Mesendoderm (in vitro differentiated cells): ENCODE results near the gene TUBGCP6.
A peak's percentile ranks its signal among the peaks of the same experiment; 100 is the strongest.

Experiments
- DNase-seq: peaks from one replicate; pipeline ENCODE4 v3.0.0; 2013
- H2AK5ac ChIP-seq: 2 replicates; pipeline ENCODE4 v1.6.1; 2013; ENCODE audit warnings: low read length, inconsistent platforms
- H2BK120ac ChIP-seq: 2 replicates; pipeline ENCODE4 v1.6.1; 2013; ENCODE audit warnings: low read depth, mild to moderate bottlenecking, low read length, moderate library complexity, mixed read lengths
- H2BK15ac ChIP-seq: replicated peaks from 2 replicates; pipeline ENCODE4 v1.6.1; 2013; ENCODE audit warnings: low read depth, mild to moderate bottlenecking, moderate library complexity
- H2BK5ac ChIP-seq: 2 replicates; pipeline ENCODE4 v1.6.1; 2013; ENCODE audit warnings: low read length, inconsistent platforms
- H3K18ac ChIP-seq: 2 replicates; pipeline ENCODE4 v1.6.1; 2013; ENCODE audit warnings: mild to moderate bottlenecking, low read length, mixed read lengths
- H3K23ac ChIP-seq: one replicate; pipeline ENCODE4 v1.6.1; 2013; ENCODE audit warnings: low read length
- H3K27ac ChIP-seq: 2 replicates; pipeline ENCODE4 v1.5.1; 2013; ENCODE audit warnings: low read depth, mild to moderate bottlenecking, inconsistent platforms, low read length, moderate library complexity
- H3K27me3 ChIP-seq: 2 replicates; pipeline ENCODE4 v1.6.1; 2013; ENCODE audit warnings: low read length, control low read depth, mild to moderate bottlenecking, inconsistent platforms; ENCODE audit not compliant: insufficient read depth, poor library complexity
- H3K36me3 ChIP-seq: 2 replicates; pipeline ENCODE4 v1.6.1; 2013; ENCODE audit warnings: low read length, inconsistent platforms; ENCODE audit not compliant: control insufficient read depth, insufficient read depth
- H3K4ac ChIP-seq: one replicate; pipeline ENCODE4 v1.6.1; 2013; ENCODE audit warnings: low read depth, mild to moderate bottlenecking, low read length, moderate library complexity
- H3K4me1 ChIP-seq: 2 replicates; pipeline ENCODE4 v1.6.1; 2013; ENCODE audit warnings: low read depth, low read length, inconsistent platforms; ENCODE audit not compliant: control insufficient read depth
- H3K4me2 ChIP-seq: 2 replicates; pipeline ENCODE4 v1.6.1; 2013; ENCODE audit warnings: low read length
- H3K4me3 ChIP-seq: 2 replicates; pipeline ENCODE4 v1.5.1; 2013; ENCODE audit warnings: mild to moderate bottlenecking, low read length
- H3K56ac ChIP-seq: one replicate; pipeline ENCODE4 v1.6.1; 2013; ENCODE audit warnings: low read length
- H3K79me1 ChIP-seq: 2 replicates; pipeline ENCODE4 v1.6.1; 2013; ENCODE audit warnings: low read length, inconsistent platforms
- H3K79me2 ChIP-seq: 2 replicates; pipeline ENCODE4 v1.6.1; 2013; ENCODE audit warnings: mild to moderate bottlenecking, low read length; ENCODE audit not compliant: control insufficient read depth, insufficient read depth
- H3K9ac ChIP-seq: 2 replicates; pipeline ENCODE4 v1.6.1; 2013; ENCODE audit warnings: low read length, inconsistent platforms
- H4K5ac ChIP-seq: one replicate; pipeline ENCODE4 v1.6.1; 2013; ENCODE audit warnings: low read length
- H4K8ac ChIP-seq: one replicate; pipeline ENCODE4 v1.6.1; 2013; ENCODE audit warnings: low read depth, mild to moderate bottlenecking, control low read depth, low read length, moderate library complexity
- WGBS: extraction: QIAGEN DNeasy Blood & Tissue Kit; methylation state at CpG from one replicate; pipeline ENCODE4 v1.1.7; 2013; ENCODE audit warnings: low lambda C conversion rate, missing lambda C conversion rate; ENCODE audit not compliant: insufficient coverage; ENCODE audit errors: extremely low coverage; 5-methylcytosine and 5-hydroxymethylcytosine counted together

Gene TUBGCP6

DNA sequence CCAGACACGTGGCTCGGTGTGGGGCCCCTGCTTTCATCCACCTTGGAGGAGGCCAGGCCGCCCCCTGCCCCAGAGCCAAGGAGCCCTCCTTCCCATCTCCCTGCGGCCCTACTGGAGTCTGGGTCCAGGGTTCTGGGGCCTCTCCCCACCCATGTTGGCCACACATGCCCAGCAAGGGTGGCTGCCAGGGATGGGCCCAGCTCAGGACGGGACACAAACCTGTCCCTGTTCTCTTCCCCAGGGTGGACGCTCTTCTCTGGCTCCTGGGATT is 69.7 kb downstream of the TUBGCP6 start:
- WGBS, result no CpG with 5 or more reads among the region's 6 CpGs
- H3K27me3 ChIP-seq, result no peaks in the 10 kb centered on the region
- H2BK15ac ChIP-seq, result no peak overlapping the region
- H3K23ac ChIP-seq, result no peak overlapping the region
- no peak overlapping the region for H3K4ac ChIP-seq
- H2BK5ac ChIP-seq, result no peak overlapping the region
- H3K4me2 ChIP-seq, result no peak overlapping the region
- no peaks in the 10 kb centered on the region for H3K79me1 ChIP-seq
- H2AK5ac ChIP-seq, result no peak overlapping the region
- H4K5ac ChIP-seq, result no peak overlapping the region
- no peak overlapping the region for H3K56ac ChIP-seq
- no peak overlapping the region for H3K9ac ChIP-seq
- no peak overlapping the region for H4K8ac ChIP-seq
- no peaks in the 10 kb centered on the region for H3K36me3 ChIP-seq
- H3K4me3 ChIP-seq, result no peak overlapping the region
- no peaks in the 10 kb centered on the region for H3K4me1 ChIP-seq
- DNase-seq, result no peak
- no peak overlapping the region for H2BK120ac ChIP-seq
- H3K79me2 ChIP-seq, result no peaks in the 10 kb centered on the region
- H3K27ac ChIP-seq, result no peak overlapping the region
- H3K18ac ChIP-seq, result no peak overlapping the region

DNA sequence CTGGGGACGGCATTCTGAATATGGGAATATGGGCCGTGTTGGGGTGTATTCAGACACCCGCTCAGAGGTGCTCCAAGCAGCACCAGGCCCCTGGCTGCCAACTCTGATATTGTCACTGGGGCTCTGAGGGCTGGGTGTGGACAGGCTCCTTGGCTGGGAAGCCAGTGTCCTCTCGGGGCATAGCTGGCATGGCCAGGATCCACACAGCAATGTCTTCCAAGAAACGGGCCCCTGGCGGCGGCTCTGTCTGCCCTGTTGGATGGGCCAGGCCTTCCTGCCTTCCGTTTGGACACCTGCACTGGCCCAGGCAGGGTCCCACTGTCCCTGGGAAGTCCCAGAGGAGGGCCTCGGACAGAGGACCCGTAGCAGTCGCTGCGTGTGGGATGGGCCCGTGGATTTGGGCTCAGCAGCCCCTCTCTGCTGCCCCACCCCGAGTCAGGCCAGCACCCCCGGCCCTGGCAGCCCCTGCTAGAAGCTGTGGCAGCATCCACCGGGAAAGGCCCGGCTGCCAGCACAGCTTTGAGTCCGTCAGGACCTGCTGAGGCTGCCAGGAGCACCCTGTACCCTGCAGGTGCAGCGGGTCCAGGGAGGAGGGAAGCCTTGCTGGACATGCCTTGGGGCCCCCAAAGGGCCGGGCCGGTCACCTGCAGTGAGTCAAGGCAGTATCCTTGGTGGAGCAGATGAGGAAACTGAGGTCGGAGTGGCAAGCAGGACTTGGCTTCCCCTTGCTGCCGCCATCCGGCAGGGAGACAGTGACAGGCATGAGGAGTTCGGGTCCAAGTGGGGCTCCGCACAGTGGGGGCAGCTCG is 70.2 kb downstream of the TUBGCP6 start:
- Histone ChIP-seq H3K4me1 (no peaks in the 10 kb centered on the region), H2BK120ac (no peak overlapping the region), H3K36me3 (no peaks in the 10 kb centered on the region), H3K4me2 (no peak overlapping the region), H4K8ac (no peak overlapping the region), H3K27ac (no peak overlapping the region), H3K4ac (no peak overlapping the region), H3K27me3 (no peaks in the 10 kb centered on the region), H2AK5ac (no peak overlapping the region), H3K79me2 (no peaks in the 10 kb centered on the region), H3K18ac (no peak overlapping the region), H4K5ac (no peak overlapping the region), H3K56ac (no peak overlapping the region), H3K23ac (no peak overlapping the region), H3K9ac (no peak overlapping the region), H3K4me3 (no peak overlapping the region), H3K79me1 (no peaks in the 10 kb centered on the region), H2BK5ac (no peak overlapping the region), H2BK15ac (no peak overlapping the region)
- no peak for DNase-seq
- no CpG with 5 or more reads among the region's 27 CpGs for WGBS

DNA sequence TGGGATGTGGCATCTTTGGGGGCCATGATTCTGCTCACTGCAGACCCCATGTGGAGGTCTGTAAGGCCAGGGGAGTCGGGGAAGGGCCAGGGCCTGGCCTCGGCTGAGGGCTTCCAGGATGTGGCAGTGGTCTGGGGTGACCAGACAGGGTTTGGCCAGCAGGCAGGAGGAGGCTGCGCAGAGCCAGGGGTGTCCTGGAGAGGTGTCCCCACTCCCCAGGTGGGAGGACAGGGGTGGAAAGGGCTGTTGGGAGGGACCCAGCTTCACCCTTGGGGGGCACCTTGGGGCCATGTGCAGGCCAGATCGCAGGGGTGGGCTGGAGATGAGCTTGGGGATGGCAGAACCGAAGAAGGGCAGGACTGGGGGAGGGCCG is 70.9 kb downstream of the TUBGCP6 start:
- Histone ChIP-seq H4K5ac (no peak overlapping the region), H3K27me3 (peaks cover 5% of the 10 kb centered on the region), H3K9ac (no peak overlapping the region), H3K79me2 (no peaks in the 10 kb centered on the region), H3K4me2 (no peak overlapping the region), H3K4ac (no peak overlapping the region), H3K56ac (no peak overlapping the region), H2BK120ac (no peak overlapping the region), H3K79me1 (no peaks in the 10 kb centered on the region), H2BK15ac (no peak overlapping the region), H3K23ac (no peak overlapping the region), H3K18ac (no peak overlapping the region), H2BK5ac (no peak overlapping the region), H3K27ac (no peak overlapping the region), H2AK5ac (no peak overlapping the region), H3K4me1 (no peaks in the 10 kb centered on the region), H4K8ac (no peak overlapping the region), H3K36me3 (no peaks in the 10 kb centered on the region), H3K4me3 (no peak overlapping the region)
- no CpG with 5 or more reads among the region's 6 CpGs for WGBS
- DNase-seq, result no peak

DNA sequence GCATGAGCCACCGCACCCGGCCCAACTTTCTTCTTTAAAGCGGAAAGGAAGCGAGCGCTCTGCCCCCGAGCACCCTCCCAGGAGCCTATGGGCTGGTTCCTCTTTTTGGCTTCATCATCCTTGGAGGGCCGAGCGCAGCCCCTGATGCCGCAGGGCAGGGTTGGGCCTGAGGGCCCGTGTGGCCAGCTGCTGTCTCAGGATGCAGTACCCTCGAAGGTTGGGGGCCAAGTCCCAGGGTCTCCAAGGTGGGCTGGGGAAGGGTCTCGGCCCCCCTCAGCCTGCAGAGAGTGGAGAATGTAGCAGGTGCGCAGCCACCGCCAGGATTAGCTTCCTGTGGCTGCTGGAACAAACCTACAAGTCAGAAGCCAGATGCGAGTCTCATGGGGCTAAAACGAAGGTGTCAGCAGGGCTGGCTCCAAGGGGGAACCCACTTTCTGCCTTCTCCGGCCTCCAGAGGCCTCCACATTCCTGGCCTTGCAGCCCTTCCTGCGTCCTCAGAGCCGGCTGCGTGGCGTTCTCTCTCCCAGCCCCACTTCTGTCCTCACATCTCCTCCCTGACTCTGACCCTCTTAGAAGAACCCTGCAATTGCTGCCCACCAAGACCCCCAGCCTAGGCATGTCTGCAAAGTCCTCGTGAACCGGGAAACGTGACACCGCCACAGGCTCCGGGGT is 71.4 kb downstream of the TUBGCP6 start:
- Histone ChIP-seq H3K9ac (no peak overlapping the region), H4K8ac (no peak overlapping the region), H3K23ac (no peak overlapping the region), H3K27me3 (peaks cover 7% of the 10 kb centered on the region), H3K79me1 (no peaks in the 10 kb centered on the region), H3K4ac (no peak overlapping the region), H3K36me3 (no peaks in the 10 kb centered on the region), H2BK15ac (no peak overlapping the region), H2BK120ac (no peak overlapping the region), H2AK5ac (no peak overlapping the region), H4K5ac (no peak overlapping the region), H3K4me2 (no peak overlapping the region), H2BK5ac (no peak overlapping the region), H3K18ac (no peak overlapping the region), H3K79me2 (no peaks in the 10 kb centered on the region), H3K4me3 (no peak overlapping the region), H3K4me1 (no peaks in the 10 kb centered on the region), H3K56ac (no peak overlapping the region), H3K27ac (no peak overlapping the region)
- WGBS, result no CpG with 5 or more reads among the region's 26 CpGs
- no peak for DNase-seq

DNA sequence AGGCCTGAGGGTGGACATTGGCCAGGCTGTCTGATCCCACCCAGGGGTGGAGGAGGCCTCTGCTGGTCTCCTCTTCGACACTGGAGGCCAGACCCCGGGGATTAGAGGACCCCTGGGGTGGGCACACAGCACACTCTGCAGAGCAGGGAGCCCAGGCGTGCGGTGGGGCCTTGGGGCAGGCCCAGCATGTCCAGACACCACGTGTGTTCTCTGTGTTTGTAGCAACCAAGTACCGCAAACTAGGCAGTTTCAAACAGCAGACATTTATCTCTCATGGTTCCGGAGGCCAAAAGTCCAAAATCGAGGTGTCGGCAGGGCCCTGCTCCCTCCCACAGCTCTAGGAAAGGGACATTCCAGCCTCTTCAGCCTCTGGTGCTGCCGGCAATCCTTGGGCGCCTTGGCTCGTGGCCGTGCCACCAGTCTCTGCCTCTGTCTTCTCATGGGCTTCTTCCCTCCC is 72.8 kb downstream of the TUBGCP6 start:
- Histone ChIP-seq H3K23ac (no peak overlapping the region), H3K27me3 (peaks cover 9% of the 10 kb centered on the region), H3K4me2 (no peak overlapping the region), H3K36me3 (no peaks in the 10 kb centered on the region), H3K27ac (no peak overlapping the region), H3K79me1 (no peaks in the 10 kb centered on the region), H3K9ac (no peak overlapping the region), H3K18ac (no peak overlapping the region), H2BK120ac (no peak overlapping the region), H4K8ac (no peak overlapping the region), H2BK15ac (no peak overlapping the region), H3K4me1 (no peaks in the 10 kb centered on the region), H3K79me2 (no peaks in the 10 kb centered on the region), H2AK5ac (no peak overlapping the region), H3K4me3 (no peak overlapping the region), H4K5ac (no peak overlapping the region), H2BK5ac (no peak overlapping the region), H3K56ac (peak overlapping the region; percentile 15), H3K4ac (no peak overlapping the region)
- WGBS, result no CpG with 5 or more reads among the region's 13 CpGs
- DNase-seq, result no peak
